Measurements from ENCODE around the gene MC5R. TPM values are rescaled to one million over a fixed set of nuclear protein-coding genes. Genes with fewer than 3 reads are reported as not detected.
"Not testable (repeated sequence)": the region's sequence is repeated elsewhere in the genome, so short reads cannot be mapped to it uniquely, and the experiment has no call there.

Gene MC5R
- total RNA-seq, 2 donors from 2014 or later, result not detected

- no peak for DNase-seq (ENCODE audit: low spot score)
- intact Hi-C loops (cut with DNase I), result no loop called here
Observed at GRCh38 chr18:13834496-13835015, 10.6 kb downstream of the MC5R start.

- intact Hi-C loops (cut with DNase I), result no loop called here
- no peak for DNase-seq (ENCODE audit: low spot score)
Observed at GRCh38 chr18:13835202-13835601, 11.3 kb downstream of the MC5R start.

- DNase-seq (ENCODE audit: low spot score), result no peak
- intact Hi-C loops (cut with DNase I), result no loop called here
Observed at GRCh38 chr18:13836559-13836958, 12.6 kb downstream of the MC5R start.

GRCh38 chr18:13849791-13850190 is 25.8 kb downstream of the MC5R start:
- intact Hi-C loops (cut with DNase I), result no loop called here

DNA sequence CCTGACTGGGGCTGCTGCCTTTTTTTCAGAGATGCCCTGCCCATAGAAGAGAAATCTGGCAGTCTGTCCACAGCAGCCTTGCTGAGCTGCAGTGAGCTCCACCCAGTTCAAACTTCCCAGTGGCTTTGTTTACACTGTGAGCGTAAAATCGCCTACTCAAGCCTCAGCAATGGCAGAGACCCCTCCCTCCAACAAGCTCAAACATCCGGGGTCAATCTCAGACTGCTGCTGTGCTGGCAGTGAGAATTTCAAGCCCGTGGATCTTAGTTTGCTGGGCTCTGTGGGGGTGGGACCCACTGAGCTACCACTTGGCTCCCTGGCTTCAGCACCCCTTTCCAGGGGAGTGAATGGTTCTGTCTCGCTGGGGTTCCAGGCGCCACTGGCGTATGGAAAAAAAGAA is 38.9 kb downstream of the MC5R start:
- DNase-seq (ENCODE audit: low spot score); intact Hi-C loops (cut with DNase I): not testable (repeated sequence)

More at GRCh38 chr18:13849791-13850190, 25.8 kb downstream of the MC5R start:
- no peak for DNase-seq (ENCODE audit: low spot score)

DNA sequence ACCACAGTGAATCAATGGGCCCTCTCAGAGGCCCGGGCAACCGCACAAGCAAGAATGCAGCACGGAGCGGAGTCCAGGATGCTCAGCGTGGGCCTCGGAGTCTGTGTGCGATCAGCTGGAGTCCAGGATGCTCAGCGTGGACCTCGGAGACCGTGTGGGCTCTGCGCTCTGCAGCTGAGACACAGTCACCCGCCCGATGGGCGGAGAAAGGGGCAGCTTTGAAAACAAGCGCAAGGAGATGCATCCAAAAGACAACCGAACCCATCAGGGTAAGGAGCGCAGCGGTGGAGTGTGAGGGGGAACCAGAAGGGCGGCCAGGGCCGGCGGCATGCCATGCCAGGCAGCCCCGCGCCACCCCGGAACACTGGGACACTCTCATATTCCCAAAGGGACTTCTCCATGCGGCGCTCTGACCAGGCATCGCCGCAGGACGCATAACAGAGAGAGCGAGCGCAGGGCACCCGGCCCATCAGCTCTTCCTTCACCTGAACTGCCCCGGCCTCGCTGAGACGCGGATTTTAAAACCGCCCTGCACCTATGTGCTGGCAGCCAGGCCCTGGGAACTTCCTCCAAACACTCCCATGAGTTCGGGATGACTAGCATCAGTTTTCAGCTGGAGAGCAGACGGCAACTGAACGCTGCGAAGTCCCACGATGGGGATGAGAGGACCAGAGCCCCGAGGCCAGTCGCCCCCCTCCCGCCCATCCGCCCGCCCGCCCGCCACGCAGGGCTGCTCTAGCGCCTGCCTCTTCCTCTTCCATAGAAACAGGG is 44.7 kb downstream of the MC5R start:
- DNase-seq (ENCODE audit: low spot score), result no peak
- intact Hi-C loops (cut with DNase I), result no loop called here

- intact Hi-C loops (cut with DNase I), result loop anchor here in 1 of 2 donors (5.0 kb wide), 1 partner anchor 926 kb away; no protein-coding TSS in a partner anchor
- no peak for DNase-seq (ENCODE audit: low spot score)
Observed at GRCh38 chr18:13871701-13872100, 47.8 kb downstream of the MC5R start.

- intact Hi-C loops (cut with DNase I), result loop anchor here in 1 of 2 donors (5.0 kb wide), 1 partner anchor 925 kb away; no protein-coding TSS in a partner anchor
- DNase-seq (ENCODE audit: low spot score), result no peak
Observed at GRCh38 chr18:13872373-13872772, 48.4 kb downstream of the MC5R start.

GRCh38 chr18:13872932-13873331 is 49.0 kb downstream of the MC5R start:
- intact Hi-C loops (cut with DNase I), result loop anchor here in 1 of 2 donors (5.0 kb wide), 1 partner anchor 924 kb away; no protein-coding TSS in a partner anchor

GRCh38 chr18:13874558-13874957 is 50.6 kb downstream of the MC5R start:
- no peak for DNase-seq (ENCODE audit: low spot score)
- intact Hi-C loops (cut with DNase I), result loop anchor here in 1 of 2 donors (5.0 kb wide), 1 partner anchor 923 kb away; no protein-coding TSS in a partner anchor

More at GRCh38 chr18:13872932-13873331, 49.0 kb downstream of the MC5R start:
- DNase-seq (ENCODE audit: low spot score), result no peak

Other genes with a start within 250 kb of the MC5R start
- gene FAM210A, start 97.6 kb upstream of the MC5R start, total RNA-seq, result 10 to 100 TPM; 12.9 to 18.4 TPM
- 10 to 100 TPM; 28.8 to 33.3 TPM for gene RNMT, start 97.5 kb upstream of the MC5R start, total RNA-seq
- gene MC2R, start 91.4 kb downstream of the MC5R start, total RNA-seq, result not detected